T-cell (primary cell): ENCODE results near the gene DDX56. TPM values are rescaled to one million over a fixed set of nuclear protein-coding genes. Genes with fewer than 3 reads are reported as not detected.

Experiments used
- ATAC-seq, 4 experiments: fragments of 200-7000 bp in 3 of 4; fragments of 150-1000 bp in 1 of 4; cut with Tn5 transposase; replicated peaks in 1 of 4; 1 replicate in 3 of 4; 2 replicates in 1 of 4; pipeline ENCODE4 v1.10.0; 2021; ENCODE audit warnings: moderate library complexity in 3 of 4, mild to moderate bottlenecking in 2 of 4, moderate number of reproducible peaks in 1 of 4
- CTCF ChIA-PET, 2 donors: fragments of 300-600 bp; sonication (Branson Sonifier 250); formaldehyde crosslinking; loops; one replicate each; lab custom pipeline; 2022; ENCODE audit warnings: antibody characterized with exemption in 2 of 2; lab: Charles Lee
- POLR2A ChIA-PET, 2 donors: fragments of 300-600 bp; sonication (Branson Sonifier 250); formaldehyde crosslinking; loops; one replicate each; lab custom pipeline; 2022; ENCODE audit warnings: antibody characterized with exemption in 2 of 2; lab: Charles Lee
- DNase-seq, 35 experiments: peaks; one replicate each; pipeline versions ENCODE4 v3.0.0 to v3.0.0-alpha.2; 2013 to 2023
- H3K27ac ChIP-seq: one replicate; pipeline ENCODE4 v1.5.1; 2013; ENCODE audit warnings: low read length
- H3K27me3 ChIP-seq, 2 experiments: replicated peaks in 1 of 2; 1 replicate in 1 of 2; 2 replicates in 1 of 2; pipeline versions ENCODE4 v1.6.1 to v1.7.0; 2013; ENCODE audit warnings: low read length in 1 of 2, mixed read lengths in 1 of 2; ENCODE audit not compliant: control insufficient read depth in 2 of 2, insufficient read depth in 2 of 2; ENCODE audit errors: extremely low read depth in 1 of 2
- H3K36me3 ChIP-seq, 2 donors: 1 replicate in 1 of 2; 2 replicates in 1 of 2; pipeline versions ENCODE4 v1.6.1 to v1.7.0; 2013; ENCODE audit warnings: low read length in 1 of 2; ENCODE audit not compliant: control insufficient read depth in 2 of 2, insufficient read depth in 1 of 2; ENCODE audit errors: extremely low read depth in 1 of 2
- H3K4me1 ChIP-seq, 2 experiments: 1 replicate in 1 of 2; 2 replicates in 1 of 2; pipeline versions ENCODE4 v1.6.1 to v1.7.0; 2013; ENCODE audit warnings: low read length in 2 of 2, mixed read lengths in 1 of 2; ENCODE audit not compliant: insufficient read depth in 2 of 2, control insufficient read depth in 1 of 2; ENCODE audit errors: extremely low read depth in 1 of 2
- H3K4me3 ChIP-seq, 2 donors: 1 replicate in 1 of 2; 2 replicates in 1 of 2; pipeline versions ENCODE4 v1.5.1 to v1.7.0; 2013; ENCODE audit warnings: mild to moderate bottlenecking in 2 of 2, low read length in 1 of 2, moderate library complexity in 1 of 2; ENCODE audit not compliant: control insufficient read depth in 1 of 2; ENCODE audit errors: extremely low read depth in 1 of 2
- H3K9me3 ChIP-seq: 2 replicates; pipeline ENCODE4 v1.7.0; 2013
- H3K27ac Mint-ChIP-seq, 2 donors: one replicate each; pipeline ENCODE4 v1.8.0; 2020 to 2021; ENCODE audit warnings: mild to moderate bottlenecking in 2 of 2, mixed read lengths in 2 of 2
- H3K27me3 Mint-ChIP-seq, 2 donors: one replicate each; pipeline ENCODE4 v1.8.0; 2021 to 2022; ENCODE audit warnings: mixed read lengths in 2 of 2
- H3K36me3 Mint-ChIP-seq: one replicate; pipeline ENCODE4 v1.8.0; 2021; ENCODE audit warnings: mixed read lengths
- H3K4me1 Mint-ChIP-seq, 3 donors: one replicate each; pipeline ENCODE4 v1.8.0; 2020 to 2022; ENCODE audit warnings: mixed read lengths in 3 of 3, mild to moderate bottlenecking in 1 of 3
- H3K4me3 Mint-ChIP-seq, 3 donors: one replicate each; pipeline ENCODE4 v1.8.0; 2020 to 2022; ENCODE audit warnings: mild to moderate bottlenecking in 3 of 3, mixed read lengths in 3 of 3, moderate library complexity in 3 of 3
- H3K9me3 Mint-ChIP-seq, 3 donors: one replicate each; pipeline ENCODE4 v1.8.0; 2020 to 2022; ENCODE audit warnings: mixed read lengths in 3 of 3
- WGBS: methylation state at CpG from one replicate; pipeline ENCODE4 v1.1.5; 2013; ENCODE audit warnings: missing lambda C conversion rate; ENCODE audit not compliant: insufficient coverage; 5-methylcytosine and 5-hydroxymethylcytosine counted together
- total RNA-seq, 35 experiments: library from RNA in 6 of 35; stranded (reverse) in 6 of 35; fragments of 120-200 nt in 1 of 35; gene quantifications; one replicate each; pipeline versions ENCODE4 v1.2.1 to v1.2.4 and lab custom pipeline; 2013 to 2026

Gene DDX56
- total RNA-seq, 5 donors from 2014 or later (not counting 1 experiment from before 2014, with no cell fraction given) = 97.5 to 118 (median 107) TPM

DNA sequence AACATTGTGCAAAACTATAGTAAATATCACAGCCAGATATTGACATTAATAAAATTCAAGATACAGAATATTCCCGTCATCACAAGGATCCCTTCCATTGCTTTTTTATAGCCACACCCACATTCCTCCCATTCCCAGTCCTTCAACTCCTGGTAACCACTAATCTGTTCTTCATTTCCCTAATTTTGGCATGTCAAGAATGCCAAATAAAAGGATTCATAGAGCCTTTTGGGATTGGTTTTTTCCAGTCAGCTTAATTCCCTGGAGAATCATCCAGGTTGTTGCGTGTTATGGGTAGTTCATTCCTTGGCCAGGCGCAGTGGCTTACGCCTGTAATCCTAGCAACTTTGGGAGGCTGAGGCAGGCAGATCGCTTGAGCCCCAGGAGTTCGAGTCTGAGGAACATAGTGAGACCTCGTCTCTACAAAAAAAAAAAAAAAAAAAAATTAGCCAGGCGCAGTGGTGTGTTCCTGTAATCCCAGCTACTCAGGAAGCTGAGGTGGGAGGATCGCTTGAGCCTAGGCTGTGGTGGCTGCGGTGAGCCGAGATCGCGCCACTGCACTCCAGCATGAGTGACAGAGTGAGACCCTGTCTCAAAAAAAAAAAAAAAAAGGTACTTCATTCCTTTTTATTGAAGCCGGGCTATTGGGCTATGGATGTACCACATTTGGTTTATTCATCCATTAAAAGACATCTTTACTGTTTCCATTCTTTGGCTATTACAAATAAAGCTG is 35.4 kb upstream of the DDX56 start:
- Mint-ChIP-seq H3K4me3 (peak overlapping the region; percentile 16 to 36 (median 28)), H3K27me3 (no peaks in the 10 kb centered on the region), H3K36me3 (peaks cover 9% of the 10 kb centered on the region), H3K9me3 (no peaks in the 10 kb centered on the region), H3K4me1 (peaks cover 48 to 69% (median 63%) of the 10 kb centered on the region in 3 donors), H3K27ac (peak overlapping the region; percentile 15 to 61)
- 38% methylated on average over 4 of the region's 14 CpGs for WGBS
- DNase-seq (peak in 2 of 35 experiments; percentile 16 to 32), ATAC-seq (no peak)
- Histone ChIP-seq H3K36me3 (no peaks in the 10 kb centered on the region), H3K27me3 (no peaks in the 10 kb centered on the region), H3K4me3 (no peak overlapping the region), H3K4me1 (peaks cover 12 to 49% of the 10 kb centered on the region in 2 experiments), H3K9me3 (no peaks in the 10 kb centered on the region), H3K27ac (peak overlapping the region; percentile 5)
- ChIA-PET CTCF (interaction anchor here in 1 of 2 donors (0.7 kb wide), 2 partner anchors 55 to 390 kb away, joined by 3 to 6 read pairs; no protein-coding TSS in a partner anchor), POLR2A (interaction anchor here (0.6 to 0.7 kb wide), 4 partner anchors 13 to 30 kb away, joined by 3 to 7 read pairs (median 4); no protein-coding TSS in a partner anchor)

DNA sequence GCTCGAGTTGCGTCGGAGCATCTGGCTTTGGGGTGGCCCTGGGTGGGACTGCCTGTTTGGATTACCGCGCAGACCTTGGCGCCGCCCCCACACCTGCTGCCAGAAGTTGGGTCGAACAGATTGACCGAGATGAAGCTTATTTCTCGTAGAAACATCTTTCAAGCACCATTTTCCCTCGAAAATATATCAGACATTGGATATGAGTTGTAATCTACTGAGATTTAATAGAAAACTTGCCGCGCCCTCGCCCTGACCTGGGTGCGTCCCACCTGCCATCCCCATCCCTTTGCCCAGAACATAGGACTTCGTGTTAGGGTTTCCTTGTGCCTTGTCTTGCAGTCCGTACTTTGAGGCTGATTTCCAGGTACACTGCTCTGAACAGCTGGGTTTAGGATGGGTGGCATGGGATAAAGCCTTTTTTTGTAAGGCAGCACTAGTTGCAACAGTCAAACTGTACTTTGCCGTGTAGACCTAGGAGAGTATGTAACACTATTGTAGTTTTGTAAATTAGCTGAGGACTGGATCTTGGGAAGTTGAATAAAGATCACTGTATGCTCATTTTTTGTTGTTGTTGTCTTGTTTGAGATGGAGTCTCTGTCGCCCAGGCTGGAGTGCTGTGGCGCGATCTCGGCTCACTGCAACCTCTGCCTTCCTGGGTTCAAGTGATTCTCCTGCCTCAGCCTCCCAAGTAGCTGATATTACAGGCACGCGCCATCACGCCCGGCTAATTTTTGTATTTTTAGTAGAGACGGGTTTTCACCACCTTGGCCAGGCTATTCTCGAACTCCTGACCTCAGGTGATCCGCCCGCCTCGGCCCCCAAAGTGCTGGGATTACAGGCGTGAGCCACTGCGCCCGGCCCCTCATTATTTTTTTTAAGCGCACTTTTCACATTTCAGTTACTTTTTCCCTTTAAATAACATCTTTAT is 33.7 kb upstream of the DDX56 start:
- Mint-ChIP-seq H3K27me3 (no peaks in the 10 kb centered on the region), H3K4me1 (peaks cover 44 to 56% (median 55%) of the 10 kb centered on the region in 3 donors), H3K4me3 (peak overlapping the region; percentile 85 to 98 (median 97)), H3K27ac (peak overlapping the region; percentile 98 to 99), H3K9me3 (no peaks in the 10 kb centered on the region), H3K36me3 (peaks cover 9% of the 10 kb centered on the region)
- no peaks in the 10 kb centered on the region for H3K27me3 ChIP-seq
- ATAC-seq (peak in 3 of 4 experiments; percentile 12 to 17 (median 12)), DNase-seq (peak in 1 of 35 experiments; percentile 34)
- 68% methylated on average over 11 of the region's 35 CpGs for WGBS
- ChIA-PET CTCF (interaction anchor here in 1 of 2 donors (1.5 to 2.6 kb wide), 4 partner anchors 24 to 32 kb away, joined by 4 to 14 read pairs (median 8); no protein-coding TSS in a partner anchor), POLR2A (interaction anchor here in 1 of 2 donors (0.5 to 3.1 kb wide), 10 partner anchors 13 to 503 kb away, joined by 3 to 26 read pairs (median 9); partner anchors contain the start of genes PURB and TMED4)
- no peaks in the 10 kb centered on the region for H3K9me3 ChIP-seq
- peaks cover 12 to 40% of the 10 kb centered on the region in 2 experiments for H3K4me1 ChIP-seq
- peak overlapping the region; percentile 85 to 86 for H3K4me3 ChIP-seq
- no peaks in the 10 kb centered on the region for H3K36me3 ChIP-seq
- peak overlapping the region; percentile 92 for H3K27ac ChIP-seq

GRCh38 chr7:44606341-44607140 is 32.8 kb upstream of the DDX56 start, which contains the start of gene OGDH:
Gene OGDH, plus strand, starts transcription at chr7:44606627. Its CDS starts 17,717 bp downstream, at chr7:44624344.
- H3K27ac ChIP-seq = peak within 1 kb of the TSS; percentile 92
- peak; percentile 97 to 100 (median 99) for DNase-seq
- H3K36me3 Mint-ChIP-seq = peaks cover 9% of the 10 kb centered on the region
- H3K4me1 ChIP-seq = peaks cover 12 to 38% of the 10 kb centered on the region in 2 experiments
- peak within 1 kb of the TSS; percentile 85 to 98 (median 97) for H3K4me3 Mint-ChIP-seq
- no peaks in the 10 kb centered on the region for H3K27me3 ChIP-seq
- peaks cover 39 to 49% (median 48%) of the 10 kb centered on the region in 3 donors for H3K4me1 Mint-ChIP-seq
- WGBS = under 1% methylated on average over 90 of the region's 93 CpGs
- ChIA-PET CTCF (interaction anchor here in 1 of 2 donors (0.8 to 2.6 kb wide), 8 partner anchors 22 to 529 kb away, joined by 3 to 14 read pairs (median 4); no protein-coding TSS in a partner anchor), POLR2A (interaction anchor here (0.5 to 3.1 kb wide), 15 partner anchors 11 to 524 kb away, joined by 3 to 26 read pairs (median 4); partner anchors contain the start of genes PURB (in 1 of the 2) and TMED4 (in 1 of the 2))
- H3K9me3 Mint-ChIP-seq = no peaks in the 10 kb centered on the region
- H3K9me3 ChIP-seq = no peaks in the 10 kb centered on the region
- peak within 1 kb of the TSS; percentile 98 to 99 for H3K27ac Mint-ChIP-seq
- no peaks in the 10 kb centered on the region for H3K36me3 ChIP-seq
- peak within 1 kb of the TSS; percentile 85 to 86 for H3K4me3 ChIP-seq
- no peaks in the 10 kb centered on the region for H3K27me3 Mint-ChIP-seq
- ATAC-seq = peak; percentile 93 to 98 (median 96)

GRCh38 chr7:44604941-44605340 is 31.2 kb upstream of the DDX56 start:
- Histone ChIP-seq H3K27ac (peak overlapping the region; percentile 80), H3K9me3 (no peaks in the 10 kb centered on the region), H3K27me3 (peaks cover 0 to 3% of the 10 kb centered on the region in 2 experiments), H3K4me1 (peaks cover 12 to 33% of the 10 kb centered on the region in 2 experiments), H3K4me3 (no peak overlapping the region), H3K36me3 (no peaks in the 10 kb centered on the region)
- Mint-ChIP-seq H3K36me3 (peaks cover 7% of the 10 kb centered on the region), H3K4me1 (peaks cover 37 to 42% (median 39%) of the 10 kb centered on the region in 3 donors), H3K9me3 (no peaks in the 10 kb centered on the region), H3K4me3 (peak overlapping the region in 1 of 3 donors; percentile 85), H3K27ac (peak overlapping the region; percentile 60 to 98), H3K27me3 (no peaks in the 10 kb centered on the region)
- CTCF ChIA-PET = interaction anchor here in 1 of 2 donors (0.6 to 1.0 kb wide), 2 partner anchors 16 to 55 kb away, joined by 3 read pairs; no protein-coding TSS in a partner anchor
- 83% methylated on average over 1 of the region's 2 CpGs for WGBS
- no peak for DNase-seq
- no peak for ATAC-seq
- POLR2A ChIA-PET = interaction anchor here (0.6 to 0.7 kb wide), 5 partner anchors 11 to 227 kb away, joined by 3 to 10 read pairs (median 6); no protein-coding TSS in a partner anchor

DNA sequence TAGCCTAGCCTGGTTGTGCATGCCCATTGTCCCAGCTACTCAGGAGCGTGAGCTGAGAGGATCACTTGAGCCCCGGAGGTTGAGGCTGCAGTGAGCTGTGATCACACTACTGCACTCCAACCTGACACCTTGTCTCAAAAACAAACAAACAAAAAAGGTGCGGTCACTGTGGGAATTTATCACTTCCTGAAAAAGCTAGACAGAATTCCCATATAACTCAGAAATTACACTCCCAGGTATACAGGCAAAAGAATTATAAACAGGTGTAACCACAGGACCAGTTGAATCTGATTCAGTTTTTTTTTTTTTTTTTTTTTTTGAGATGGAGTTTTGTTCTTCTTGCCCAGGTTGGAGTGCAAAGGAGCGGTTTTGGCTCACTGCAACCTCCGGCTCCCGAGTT is 29.5 kb upstream of the DDX56 start:
- Mint-ChIP-seq H3K36me3 (peaks cover 2% of the 10 kb centered on the region), H3K4me1 (peaks cover 21 to 26% (median 26%) of the 10 kb centered on the region in 3 donors), H3K27ac (no peak overlapping the region), H3K27me3 (no peaks in the 10 kb centered on the region), H3K9me3 (no peaks in the 10 kb centered on the region), H3K4me3 (no peak overlapping the region)
- H3K36me3 ChIP-seq = no peaks in the 10 kb centered on the region
- CTCF ChIA-PET = interaction anchor here in 1 of 2 donors (0.7 to 0.8 kb wide), 2 partner anchors 25 to 314 kb away, joined by 3 read pairs; no protein-coding TSS in a partner anchor
- POLR2A ChIA-PET = no interaction called here
- DNase-seq (no peak), ATAC-seq (no peak)
- WGBS = 73% methylated on average over 2 of the region's 6 CpGs
- no peaks in the 10 kb centered on the region for H3K9me3 ChIP-seq
- H3K27ac ChIP-seq = no peak overlapping the region
- no peak overlapping the region for H3K4me3 ChIP-seq
- H3K4me1 ChIP-seq = peaks cover 5 to 23% of the 10 kb centered on the region in 2 experiments
- peaks cover 0 to 3% of the 10 kb centered on the region in 2 experiments for H3K27me3 ChIP-seq
